Measurements from ENCODE around the gene PAX2.

GRCh38 chr10:100786591-100786990, 41.2 kb downstream of the PAX2 start:
- TF ChIP-seq EZH2 (IDR thresholded peaks at IDR 0.05; ENCODE audit: low read depth, low read length, severe bottlenecking) = no peak
- TF ChIP-seq MAX (IDR thresholded peaks at IDR 0.05) = no peak
- TF ChIP-seq CTCF (IDR thresholded peaks at IDR 0.05; ENCODE audit: control extremely low read depth in 1 of 3, insufficient read depth in 1 of 3, low read depth in 1 of 3, low read length in 3 of 3) = no peak
- TF ChIP-seq TAF1 (IDR thresholded peaks at IDR 0.05; ENCODE audit: low read depth, low read length) = no peak
- TF ChIP-seq TCF12 (IDR thresholded peaks at IDR 0.05; ENCODE audit: low read depth, low read length) = no peak
- no peak for TF ChIP-seq TBP (IDR thresholded peaks at IDR 0.05; ENCODE audit: low read depth, low read length)
- no peak for TF ChIP-seq POLR2AphosphoS5 (IDR thresholded peaks at IDR 0.05; ENCODE audit: low read depth, low read length)
- no peak for TF ChIP-seq NRF1 (IDR thresholded peaks at IDR 0.05; ENCODE audit: low read depth, low read length)
- no peak for TF ChIP-seq MAFK (IDR thresholded peaks at IDR 0.05; ENCODE audit: low read depth, low read length)
- TF ChIP-seq ATF3 (IDR thresholded peaks at IDR 0.05; ENCODE audit: insufficient read depth, low read depth, low read length) = no peak
- TF ChIP-seq RNF2 (IDR thresholded peaks at IDR 0.05; ENCODE audit: borderline replicate concordance, low read depth, low read length, missing control alignments, poor library complexity, severe bottlenecking) = no peak
- TF ChIP-seq KDM1A (IDR thresholded peaks at IDR 0.05; ENCODE audit: borderline replicate concordance, low read length) = no peak

Data from H1 (cell line).